HG03520 (cell line): ENCODE results near the gene CCDC175.

Experiments
- ATAC-seq: cut with Tn5 transposase; IDR thresholded peaks from one replicate; pipeline ENCODE4 v1.9.1; 2021; ENCODE audit warnings: mild to moderate bottlenecking, moderate library complexity; ENCODE audit not compliant: unreplicated experiment

The CCDC175 gene

DNA sequence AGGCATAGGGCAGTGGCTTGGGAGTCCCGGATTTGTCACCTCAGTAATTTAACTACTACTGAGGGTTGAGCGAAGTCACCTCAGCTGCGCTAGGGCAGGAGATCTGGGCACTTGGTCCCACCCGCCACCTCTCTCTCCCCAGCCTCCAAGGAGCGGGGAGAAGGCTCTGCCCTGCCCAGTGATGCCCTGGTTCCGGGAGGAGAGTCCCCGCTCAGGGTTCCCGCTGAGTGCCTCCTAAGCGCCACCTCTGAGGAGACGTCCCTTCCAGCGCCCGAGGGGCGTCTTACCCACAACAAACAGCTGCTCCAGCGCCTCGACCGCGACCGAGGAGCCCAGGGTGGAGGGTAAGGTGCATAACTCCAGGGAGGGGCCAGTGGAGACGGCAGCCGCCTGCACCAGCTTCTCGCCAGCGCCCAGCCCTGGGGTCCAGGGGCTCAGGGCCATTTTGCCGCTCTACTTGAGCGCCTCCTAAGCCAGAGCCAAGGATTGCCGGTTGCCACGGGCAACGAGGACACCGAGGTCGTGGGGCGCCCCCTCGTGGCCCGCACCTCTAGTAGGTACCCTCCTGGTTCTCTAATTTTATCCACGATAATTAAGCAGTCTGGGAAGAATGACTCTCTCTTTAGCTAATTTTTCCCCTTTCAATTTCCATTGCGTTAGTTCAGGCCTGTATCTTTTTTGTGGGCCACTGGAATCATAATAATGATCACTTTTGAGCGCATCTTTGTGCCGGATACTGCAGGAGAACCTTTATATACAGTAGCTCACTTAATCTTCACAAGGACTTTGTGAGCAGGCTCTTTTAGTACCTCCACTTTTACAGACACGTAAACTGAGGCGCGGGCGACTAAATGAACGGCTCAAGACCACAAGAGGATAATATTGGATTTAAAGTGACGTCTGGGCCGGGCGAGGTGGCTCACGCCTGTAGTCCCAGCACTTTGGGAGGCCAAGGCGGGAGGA is at the start of gene CCDC175:
TSS of gene CCDC175 (minus strand) at position 481 of the 963 bp plus-strand sequence. CDS start at position 444, 37 bp downstream.
- peak; percentile 99 for ATAC-seq

- no peak for ATAC-seq
Observed at GRCh38 chr14:59622631-59623030, 46.0 kb upstream of the CCDC175 start.

- ATAC-seq: no peak
Observed at GRCh38 chr14:59619061-59619460, 42.4 kb upstream of the CCDC175 start.

DNA sequence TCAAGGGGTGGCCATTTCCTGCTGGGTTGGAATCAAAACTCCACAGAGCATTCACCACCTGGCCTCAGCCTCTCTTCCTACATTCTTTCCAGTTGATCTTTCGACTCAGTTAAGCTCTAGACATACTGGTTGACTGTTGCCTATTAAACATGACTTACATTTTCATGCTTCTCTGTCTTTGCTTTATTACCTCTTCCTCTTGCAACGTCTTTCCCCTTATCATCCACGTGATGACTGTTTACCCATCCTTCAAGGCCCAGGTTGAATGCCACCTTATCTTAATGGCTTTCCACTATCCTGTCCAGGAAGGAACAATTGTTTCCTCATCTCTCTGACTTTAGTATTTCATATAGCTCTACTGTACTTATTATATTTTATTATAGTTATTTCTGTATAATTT is 24.4 kb upstream of the CCDC175 start:
- no peak for ATAC-seq

DNA sequence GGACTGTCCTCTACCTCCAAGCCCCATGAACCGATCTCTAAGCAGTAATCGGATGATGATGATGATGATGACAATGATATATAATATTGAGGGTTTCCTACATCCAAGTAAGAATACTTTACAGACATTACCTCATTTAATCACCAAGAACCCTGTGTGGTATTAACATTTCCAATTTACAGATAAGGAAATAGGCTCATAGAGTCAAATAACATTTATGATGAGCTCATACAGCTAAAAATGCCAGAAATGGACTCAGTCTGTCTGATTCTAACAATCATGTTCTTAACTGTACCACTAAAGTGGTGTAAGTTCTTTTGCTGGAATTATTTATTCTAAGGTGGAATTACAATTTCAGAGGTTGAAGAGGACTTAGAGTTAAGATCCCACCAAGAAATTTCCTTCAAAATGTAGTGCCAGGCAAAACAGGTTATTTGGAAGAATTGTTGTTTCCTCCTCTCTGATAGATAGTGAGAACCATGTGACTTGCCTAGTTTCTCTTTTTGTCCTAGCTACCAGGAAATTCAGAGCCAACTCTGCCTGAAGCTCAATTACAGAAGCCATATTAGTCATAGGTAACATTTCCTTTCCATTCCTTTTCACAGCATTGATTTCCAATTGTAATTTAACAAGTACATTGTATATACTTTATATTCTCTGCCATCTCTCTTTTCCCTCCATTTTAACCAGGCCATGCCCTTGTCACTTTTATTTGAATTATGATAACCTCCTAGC is 23.8 kb upstream of the CCDC175 start:
- no peak for ATAC-seq

GRCh38 chr14:59595071-59595470 is 18.5 kb upstream of the CCDC175 start:
- ATAC-seq: no peak

GRCh38 chr14:59591641-59592370 is 15.2 kb upstream of the CCDC175 start:
- ATAC-seq: no peak

DNA sequence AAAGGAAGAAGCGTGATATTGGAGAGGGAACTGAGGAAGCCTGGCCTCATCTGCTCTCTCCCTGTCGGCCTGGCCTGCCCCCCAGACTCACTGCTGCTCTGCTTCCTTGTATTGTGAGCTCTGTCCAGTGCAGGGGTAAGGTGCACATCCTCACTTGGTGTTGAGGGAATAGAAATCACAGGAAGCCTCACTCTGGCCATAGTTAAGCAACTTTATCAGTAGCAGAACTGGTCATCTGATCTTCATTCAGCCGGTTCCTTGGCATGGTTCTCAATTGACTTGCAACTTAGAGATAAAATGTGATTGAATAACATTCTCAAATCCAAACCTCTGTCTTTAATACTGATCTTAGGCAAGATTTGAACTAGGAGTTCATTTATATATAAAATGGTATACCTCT is 11.5 kb upstream of the CCDC175 start:
- no peak for ATAC-seq

DNA sequence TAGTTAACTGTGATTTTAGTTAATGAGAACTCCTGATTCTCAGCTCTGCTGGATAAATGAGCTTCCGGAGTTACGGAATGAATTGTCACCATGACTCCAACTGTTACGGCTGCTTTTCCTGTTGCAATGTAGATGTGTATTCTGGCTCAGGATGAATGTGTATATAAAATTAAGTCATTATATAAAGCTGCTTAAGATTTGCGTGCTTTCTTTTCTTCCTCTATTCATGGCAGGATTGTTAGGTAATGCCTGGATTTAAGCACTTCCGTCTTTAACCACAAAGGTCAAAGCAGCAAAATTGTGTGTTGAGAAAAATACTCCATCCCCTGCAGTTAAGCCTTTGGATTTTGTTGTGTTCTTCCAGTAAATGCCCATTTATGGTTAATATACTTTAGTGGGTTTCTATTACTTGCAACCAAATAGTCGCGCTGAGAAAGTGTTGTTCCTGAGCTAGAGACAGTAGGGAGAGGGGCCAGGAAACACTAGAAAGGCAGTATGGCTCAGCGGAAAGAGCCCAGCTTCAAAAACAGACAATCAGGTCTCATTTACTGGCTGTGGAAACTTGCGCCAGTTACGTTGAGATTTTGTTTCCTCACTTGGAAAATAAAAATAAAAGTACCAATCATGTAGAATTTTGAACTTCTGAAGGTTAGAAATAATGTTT is 9.4 kb upstream of the CCDC175 start:
- ATAC-seq: no peak

GRCh38 chr14:59583755-59584154 is 7.1 kb upstream of the CCDC175 start:
- ATAC-seq: no peak

- ATAC-seq: no peak
Observed at GRCh38 chr14:59582845-59583509, 6.4 kb upstream of the CCDC175 start.

- no peak for ATAC-seq
Observed at GRCh38 chr14:59582161-59582560, 5.5 kb upstream of the CCDC175 start.

GRCh38 chr14:59580911-59581310 is 4.3 kb upstream of the CCDC175 start:
- no peak for ATAC-seq

- ATAC-seq: no peak
Observed at GRCh38 chr14:59570122-59570521, 6.5 kb downstream of the CCDC175 start.

GRCh38 chr14:59566725-59567124 is 9.9 kb downstream of the CCDC175 start:
- no peak for ATAC-seq

GRCh38 chr14:59566296-59566695 is 10.3 kb downstream of the CCDC175 start:
- no peak for ATAC-seq

- no peak for ATAC-seq
Observed at GRCh38 chr14:59565087-59565486, 11.5 kb downstream of the CCDC175 start.

- no peak for ATAC-seq
Observed at GRCh38 chr14:59564366-59564765, 12.2 kb downstream of the CCDC175 start.

- ATAC-seq: no peak
Observed at GRCh38 chr14:59547310-59547709, 29.3 kb downstream of the CCDC175 start.

GRCh38 chr14:59543873-59544272 is 32.7 kb downstream of the CCDC175 start:
- ATAC-seq: no peak
